ENCODE data around the gene CACNA1D.

- TF ChIP-seq, protein P1, sequence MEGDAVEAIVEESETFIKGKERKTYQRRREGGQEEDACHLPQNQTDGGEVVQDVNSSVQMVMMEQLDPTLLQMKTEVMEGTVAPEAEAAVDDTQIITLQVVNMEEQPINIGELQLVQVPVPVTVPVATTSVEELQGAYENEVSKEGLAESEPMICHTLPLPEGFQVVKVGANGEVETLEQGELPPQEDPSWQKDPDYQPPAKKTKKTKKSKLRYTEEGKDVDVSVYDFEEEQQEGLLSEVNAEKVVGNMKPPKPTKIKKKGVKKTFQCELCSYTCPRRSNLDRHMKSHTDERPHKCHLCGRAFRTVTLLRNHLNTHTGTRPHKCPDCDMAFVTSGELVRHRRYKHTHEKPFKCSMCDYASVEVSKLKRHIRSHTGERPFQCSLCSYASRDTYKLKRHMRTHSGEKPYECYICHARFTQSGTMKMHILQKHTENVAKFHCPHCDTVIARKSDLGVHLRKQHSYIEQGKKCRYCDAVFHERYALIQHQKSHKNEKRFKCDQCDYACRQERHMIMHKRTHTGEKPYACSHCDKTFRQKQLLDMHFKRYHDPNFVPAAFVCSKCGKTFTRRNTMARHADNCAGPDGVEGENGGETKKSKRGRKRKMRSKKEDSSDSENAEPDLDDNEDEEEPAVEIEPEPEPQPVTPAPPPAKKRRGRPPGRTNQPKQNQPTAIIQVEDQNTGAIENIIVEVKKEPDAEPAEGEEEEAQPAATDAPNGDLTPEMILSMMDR (IDR thresholded peaks at IDR 0.05) = no peak
- TF ChIP-seq POLR2A (IDR thresholded peaks at IDR 0.05) (no peak), EP300 (IDR thresholded peaks at IDR 0.05) (no peak)
Measured at GRCh38 chr3:53850895-53851294, 356.5 kb downstream of the CACNA1D start.
